H9 (cell line): Measurements from ENCODE around the gene CHGA. TPM values are rescaled to one million over a fixed set of nuclear protein-coding genes. Genes with fewer than 3 reads are reported as not detected.

Experiments
- DNase-seq: peaks from one replicate; pipeline ENCODE4 v3.0.0-alpha.2; 2017
- H2AFZ ChIP-seq: one replicate; pipeline ENCODE4 v1.6.1; 2013; ENCODE audit warnings: mild to moderate bottlenecking, low read length, control low read depth, moderate library complexity
- H2AK5ac ChIP-seq: 2 replicates; pipeline ENCODE4 v1.6.1; 2013; ENCODE audit warnings: low read length, control low read depth, mixed read lengths; ENCODE audit not compliant: insufficient read length
- H2BK120ac ChIP-seq: one replicate; pipeline ENCODE4 v1.6.1; 2013; ENCODE audit warnings: low read depth, mild to moderate bottlenecking, low read length, control low read depth, inconsistent platforms; ENCODE audit not compliant: poor library complexity, severe bottlenecking
- H2BK12ac ChIP-seq: 2 replicates; pipeline ENCODE4 v1.6.1; 2013; ENCODE audit warnings: low read length, control low read depth, mixed read lengths, low read depth; ENCODE audit not compliant: insufficient read length
- H2BK15ac ChIP-seq: 2 replicates; pipeline ENCODE4 v1.6.1; 2013; ENCODE audit warnings: low read depth, low read length, control low read depth
- H2BK20ac ChIP-seq: one replicate; pipeline ENCODE4 v1.6.1; 2013; ENCODE audit warnings: low read depth, mild to moderate bottlenecking, low read length, control low read depth, inconsistent platforms; ENCODE audit not compliant: poor library complexity, severe bottlenecking
- H2BK5ac ChIP-seq: 2 replicates; pipeline ENCODE4 v1.6.1; 2013; ENCODE audit warnings: low read length, control low read depth, mixed read lengths; ENCODE audit not compliant: insufficient read length
- H3K14ac ChIP-seq: 2 replicates; pipeline ENCODE4 v1.6.1; 2013; ENCODE audit warnings: low read length, control low read depth; ENCODE audit not compliant: insufficient read depth
- H3K18ac ChIP-seq: 2 replicates; pipeline ENCODE4 v1.6.1; 2013; ENCODE audit warnings: low read depth, mild to moderate bottlenecking, mixed read lengths, low read length, control low read depth; ENCODE audit not compliant: insufficient read length
- H3K23ac ChIP-seq: 2 replicates; pipeline ENCODE4 v1.6.1; 2013; ENCODE audit warnings: low read length, control low read depth, mixed read lengths, low read depth; ENCODE audit not compliant: insufficient read length
- H3K23me2 ChIP-seq: 2 replicates; pipeline ENCODE4 v1.6.1; 2013; ENCODE audit warnings: low read depth, mild to moderate bottlenecking, mixed read lengths, low read length, control low read depth; ENCODE audit not compliant: insufficient read length, poor library complexity, severe bottlenecking
- H3K27ac ChIP-seq: 2 replicates; pipeline ENCODE4 v1.5.1; 2013; ENCODE audit warnings: low read length, control low read depth, mixed read lengths, low read depth; ENCODE audit not compliant: insufficient read length
- H3K27me3 ChIP-seq: 2 replicates; pipeline ENCODE4 v1.6.1; 2013; ENCODE audit warnings: low read length, control low read depth, inconsistent platforms; ENCODE audit not compliant: insufficient read depth
- H3K4ac ChIP-seq: 2 replicates; pipeline ENCODE4 v1.6.1; 2013; ENCODE audit warnings: low read depth, mild to moderate bottlenecking, control low read depth, inconsistent platforms, low read length, moderate library complexity
- H3K4me1 ChIP-seq: 2 replicates; pipeline ENCODE4 v1.6.1; 2013; ENCODE audit warnings: low read length, control low read depth, inconsistent platforms; ENCODE audit not compliant: insufficient read depth
- H3K4me2 ChIP-seq: 2 replicates; pipeline ENCODE4 v1.6.1; 2013; ENCODE audit warnings: low read length, control low read depth, mixed read lengths; ENCODE audit not compliant: insufficient read length, insufficient read depth
- H3K56ac ChIP-seq: 2 replicates; pipeline ENCODE4 v1.6.1; 2013; ENCODE audit warnings: low read depth, mild to moderate bottlenecking, mixed read lengths, low read length, control low read depth; ENCODE audit not compliant: insufficient read length
- H3K79me1 ChIP-seq: 2 replicates; pipeline ENCODE4 v1.6.1; 2013; ENCODE audit warnings: low read depth, mild to moderate bottlenecking, moderate library complexity, low read length, control low read depth, inconsistent platforms; ENCODE audit not compliant: insufficient read depth, poor library complexity, severe bottlenecking
- H3K79me2 ChIP-seq: 2 replicates; pipeline ENCODE4 v1.6.1; 2013; ENCODE audit warnings: low read length, control low read depth, inconsistent platforms; ENCODE audit not compliant: insufficient read depth
- H3K9ac ChIP-seq: 2 replicates; pipeline ENCODE4 v1.6.1; 2013; ENCODE audit warnings: low read length, control low read depth, mixed read lengths; ENCODE audit not compliant: insufficient read length; ENCODE audit errors: extremely low read depth
- H3K9me3 ChIP-seq: one replicate; pipeline ENCODE4 v1.6.1; 2013; ENCODE audit warnings: low read depth, low read length, inconsistent platforms; ENCODE audit not compliant: control insufficient read depth
- H3T11ph ChIP-seq: one replicate; pipeline ENCODE4 v1.6.1; 2013; ENCODE audit warnings: mild to moderate bottlenecking, low read length, control low read depth, inconsistent platforms
- H4K20me1 ChIP-seq: one replicate; pipeline ENCODE4 v1.6.1; 2013; ENCODE audit not compliant: control insufficient read depth, insufficient read length, insufficient read depth
- H4K5ac ChIP-seq: 2 replicates; pipeline ENCODE4 v1.6.1; 2013; ENCODE audit warnings: low read depth, mild to moderate bottlenecking, mixed read lengths, low read length, control low read depth; ENCODE audit not compliant: insufficient read length
- H4K8ac ChIP-seq: replicated peaks from 2 replicates; pipeline ENCODE4 v1.6.1; 2013; ENCODE audit warnings: low read length, control low read depth, mixed read lengths, low read depth; ENCODE audit not compliant: insufficient read length
- H4K91ac ChIP-seq: 2 replicates; pipeline ENCODE4 v1.6.1; 2013; ENCODE audit warnings: low read depth, mild to moderate bottlenecking, moderate library complexity, mixed read lengths, low read length, control low read depth; ENCODE audit not compliant: insufficient read length
- H3K27ac Mint-ChIP-seq, 3 experiments: 2 replicates in 2 of 3; 3 replicates in 1 of 3; pipeline ENCODE4 v1.8.0; 2020 to 2021; ENCODE audit warnings: mixed read lengths in 3 of 3, mild to moderate bottlenecking in 1 of 3, moderate library complexity in 1 of 3
- H3K27me3 Mint-ChIP-seq: 2 replicates; pipeline ENCODE4 v1.8.0; 2021; ENCODE audit warnings: low read depth, mild to moderate bottlenecking, moderate library complexity, mixed read lengths
- H3K36me3 Mint-ChIP-seq, 3 experiments: 2 replicates in 2 of 3; 3 replicates in 1 of 3; pipeline ENCODE4 v1.8.0; 2020 to 2021; ENCODE audit warnings: low read depth in 3 of 3, mixed read lengths in 3 of 3; ENCODE audit not compliant: insufficient read depth in 1 of 3
- H3K4me1 Mint-ChIP-seq, 2 experiments: 2 replicates each; pipeline ENCODE4 v1.8.0; 2020; ENCODE audit warnings: mixed read lengths in 2 of 2
- H3K4me3 Mint-ChIP-seq, 2 experiments: 2 replicates in 1 of 2; 3 replicates in 1 of 2; pipeline ENCODE4 v1.8.0; 2020 to 2021; ENCODE audit warnings: mild to moderate bottlenecking in 2 of 2, mixed read lengths in 2 of 2, moderate library complexity in 1 of 2
- H3K9me3 Mint-ChIP-seq, 2 experiments: 2 replicates in 1 of 2; 3 replicates in 1 of 2; pipeline ENCODE4 v1.8.0; 2020; ENCODE audit warnings: mild to moderate bottlenecking in 2 of 2, mixed read lengths in 2 of 2, moderate library complexity in 1 of 2
- CTCF ChIP-seq: fragments of 200-600 bp; sonication (generic); conservative IDR thresholded peaks from 3 replicates; pipeline ENCODE4 v1.8.0; 2021; ENCODE audit warnings: antibody characterized with exemption, mild to moderate bottlenecking
- whole genome bisulfite sequencing: extraction: QIAGEN DNeasy Blood & Tissue Kit; methylation state at CpG from one replicate; pipeline ENCODE4 v1.1.7; 2013; ENCODE audit warnings: missing lambda C conversion rate, low lambda C conversion rate, mixed read lengths; ENCODE audit not compliant: insufficient read length; ENCODE audit errors: extremely low coverage; 5-methylcytosine and 5-hydroxymethylcytosine counted together
- total RNA-seq: library from RNA; stranded (reverse); gene quantifications from 2 replicates; pipeline ENCODE4 v1.2.1, GENCODE V29; 2021

The CHGA gene
- total RNA-seq, 1 experiment from 2014 or later = 6.7 TPM

- no peak overlapping the region for H2BK15ac ChIP-seq
- H2BK12ac ChIP-seq = no peak overlapping the region
- WGBS = no CpG with 5 or more reads among the region's 11 CpGs
- no peak overlapping the region for H3K4me2 ChIP-seq
- no peaks in the 10 kb centered on the region for H3K4me1 Mint-ChIP-seq
- H4K91ac ChIP-seq = no peak overlapping the region
- H3K14ac ChIP-seq = no peak overlapping the region
- no peak for TF ChIP-seq CTCF
- no peak overlapping the region for H2AK5ac ChIP-seq
- H3K27me3 Mint-ChIP-seq = no peaks in the 10 kb centered on the region; the same call in 1 of the 2 replicates
- no peaks in the 10 kb centered on the region for H3K79me2 ChIP-seq
- no peak overlapping the region for H2AFZ ChIP-seq
- no peak overlapping the region for H3K9ac ChIP-seq
- H3K79me1 ChIP-seq = no peaks in the 10 kb centered on the region
- no peak overlapping the region for H3T11ph ChIP-seq
- no peak overlapping the region for H3K56ac ChIP-seq
- H3K27ac ChIP-seq = no peak overlapping the region
- H3K23me2 ChIP-seq = no peaks in the 10 kb centered on the region
- no peak overlapping the region for H3K18ac ChIP-seq
- no peak overlapping the region for H2BK20ac ChIP-seq
- H4K5ac ChIP-seq = no peak overlapping the region
- H3K27me3 ChIP-seq = no peaks in the 10 kb centered on the region
- peak overlapping the region in 1 of 3 experiments; percentile 55; a peak in 2 of 7 replicates for H3K27ac Mint-ChIP-seq
- no peak overlapping the region for H2BK120ac ChIP-seq
- H3K9me3 ChIP-seq = no peaks in the 10 kb centered on the region
- H3K9me3 Mint-ChIP-seq = no peaks in the 10 kb centered on the region; a peak in 1 of 5 replicates
- H3K4ac ChIP-seq = no peak overlapping the region
- H4K8ac ChIP-seq = no peak overlapping the region
- no peaks in the 10 kb centered on the region for H3K4me1 ChIP-seq
- DNase-seq = no peak
- peaks cover 0 to 6% (median 0%) of the 10 kb centered on the region in 3 experiments; a peak in 3 of 7 replicates for H3K36me3 Mint-ChIP-seq
- no peak overlapping the region for H3K4me3 Mint-ChIP-seq
- no peak overlapping the region for H2BK5ac ChIP-seq
- no peak overlapping the region for H3K23ac ChIP-seq
- no peaks in the 10 kb centered on the region for H4K20me1 ChIP-seq
Measured at GRCh38 chr14:92935446-92935845, 12.5 kb downstream of the CHGA start.
